Stimulated activated CD4-positive, alpha-beta T cell treated with anti-CD3 and anti-CD28 coated beads, TNF-alpha, amount 100 ng/mL, for 48 hours (primary cell): ENCODE data around the gene ADH5.
"Not testable (repeated sequence)": the region's sequence is repeated elsewhere in the genome, so short reads cannot be mapped to it uniquely, and the experiment has no call there.

ENCODE experiments used
- DNase-seq, 3 donors: peaks; one replicate each; pipeline ENCODE4 v3.0.0-alpha.2; 2020; ENCODE audit warnings: low read depth in 3 of 3

The ADH5 gene

DNA sequence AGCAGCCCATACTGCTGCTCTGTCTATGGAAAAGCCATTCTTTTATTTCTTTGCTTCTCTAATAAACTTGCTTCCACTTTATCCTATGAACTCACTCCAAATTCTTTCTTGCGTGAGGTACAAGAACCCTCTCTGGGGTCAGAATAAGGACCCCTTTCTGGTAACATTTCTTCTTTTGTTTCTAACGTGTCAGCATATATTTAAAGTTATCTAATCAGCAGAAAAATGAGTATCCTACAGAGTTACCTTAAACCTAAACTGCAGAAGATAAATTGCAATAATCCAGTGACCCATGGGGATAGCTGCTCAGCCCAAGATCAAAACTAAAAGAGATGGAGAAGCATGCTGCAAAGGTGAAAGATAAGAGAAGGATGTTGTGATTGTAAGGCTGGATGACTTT, 4.0 kb downstream of the ADH5 start:
- DNase-seq: no peak

- DNase-seq: no peak
These were observed 6.4 kb downstream of the ADH5 start for GRCh38 chr4:99082192-99082591.

DNA sequence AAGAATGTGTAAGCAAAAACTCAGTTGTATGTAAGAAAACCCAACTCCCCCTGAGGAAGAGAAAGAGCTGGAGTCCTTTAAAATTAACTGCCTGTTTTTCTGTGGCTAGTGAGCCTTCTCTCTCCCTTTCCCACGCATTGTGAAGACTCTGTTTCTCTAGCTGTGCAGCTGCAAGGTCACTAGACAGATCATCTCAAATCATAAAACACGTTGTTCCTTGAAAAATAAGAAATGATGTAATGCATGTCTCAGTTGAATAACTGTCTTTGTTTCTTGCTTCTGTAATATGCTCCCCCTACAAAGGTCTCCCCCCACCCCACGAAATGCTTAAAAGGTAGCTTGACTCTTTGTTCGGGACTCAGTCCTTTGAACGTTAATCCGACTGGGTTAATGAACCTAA, 7.7 kb downstream of the ADH5 start:
- not testable (repeated sequence) for DNase-seq

- DNase-seq: no peak
These were observed 8.8 kb downstream of the ADH5 start for GRCh38 chr4:99079625-99080295.

DNA sequence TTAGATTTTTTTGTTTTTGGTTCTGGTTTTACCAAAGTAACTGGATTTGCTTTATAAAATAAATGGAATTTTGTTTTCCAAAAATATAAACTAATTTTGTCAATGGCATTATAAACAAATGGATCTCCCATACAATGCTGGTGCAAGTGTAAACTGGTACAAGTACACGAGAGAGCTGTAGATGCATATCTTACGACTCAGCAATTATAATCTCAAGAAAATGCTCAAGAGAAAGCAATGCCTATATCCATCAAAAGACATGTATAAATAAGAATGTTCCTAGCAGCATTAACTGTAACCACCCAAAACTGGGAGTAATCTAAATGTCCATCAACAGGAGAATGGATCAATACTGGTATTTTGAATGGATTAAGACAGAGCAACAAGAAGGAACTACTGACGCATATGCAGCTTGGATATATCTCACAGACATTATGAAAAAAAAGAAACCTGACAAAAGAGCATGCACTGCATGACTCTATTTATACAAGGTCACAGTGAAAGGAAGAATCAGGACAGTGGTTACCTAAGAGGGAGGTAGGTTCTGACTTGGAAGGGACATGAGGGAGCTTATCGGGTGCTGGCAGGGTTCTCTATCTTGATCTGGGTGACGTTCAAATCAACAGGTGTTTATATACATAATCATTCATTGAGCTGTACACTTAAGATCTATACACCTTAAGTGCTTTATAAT, 9.5 kb downstream of the ADH5 start:
- DNase-seq: no peak

- DNase-seq: no peak
These were observed 10.3 kb downstream of the ADH5 start for GRCh38 chr4:99078336-99078735.

GRCh38 chr4:99077177-99077576, 11.4 kb downstream of the ADH5 start:
- no peak for DNase-seq

DNA sequence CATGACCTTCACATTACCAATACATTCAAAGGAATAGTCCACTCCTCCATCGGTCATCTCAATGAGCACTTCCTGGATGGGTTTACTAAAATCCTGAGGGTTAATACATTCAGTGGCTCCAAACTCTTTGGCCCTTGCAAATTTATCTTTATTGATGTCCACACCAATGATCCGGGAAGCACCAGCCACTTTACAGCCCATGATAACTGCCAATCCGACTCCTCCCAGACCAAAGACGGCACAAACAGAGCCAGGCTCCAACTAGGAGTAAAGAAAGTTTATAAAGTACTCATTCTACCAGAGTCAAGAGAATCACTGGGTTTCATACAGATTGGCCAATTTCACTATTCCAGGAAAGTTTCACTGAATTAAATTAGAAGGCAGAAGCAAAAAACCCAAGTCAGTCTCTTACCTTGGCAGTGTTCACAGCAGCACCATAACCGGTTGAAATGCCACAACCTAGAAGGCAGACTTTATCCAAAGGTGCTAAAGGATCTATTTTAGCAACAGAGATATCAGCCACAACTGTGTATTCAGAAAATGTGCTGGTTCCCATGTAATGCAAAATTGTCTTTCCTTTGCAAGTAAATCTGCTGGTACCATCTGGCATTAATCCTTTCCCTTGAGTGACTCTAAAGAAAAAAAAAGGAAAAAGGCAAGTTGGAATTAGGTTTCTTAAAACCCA, 12.2 kb downstream of the ADH5 start:
- DNase-seq: no peak

DNA sequence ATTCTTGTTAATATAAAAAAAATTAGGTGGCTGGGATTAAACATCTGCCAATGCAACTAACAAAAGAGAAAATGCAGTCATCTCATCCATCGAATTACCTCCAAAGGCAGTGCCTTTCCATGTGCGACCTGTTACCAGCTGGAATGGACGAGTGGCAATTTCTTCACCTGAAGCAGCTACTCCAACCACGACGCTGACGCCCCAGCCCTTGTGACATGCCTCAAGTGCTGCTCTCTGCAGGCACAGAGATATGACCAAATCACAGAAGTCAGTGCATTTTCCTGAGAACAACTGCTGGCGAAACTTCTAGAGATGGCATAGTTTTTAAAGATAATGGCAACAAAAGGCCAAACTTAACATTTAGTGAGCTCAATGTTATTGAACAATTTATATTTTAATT, 13.8 kb downstream of the ADH5 start:
- no peak for DNase-seq

DNA sequence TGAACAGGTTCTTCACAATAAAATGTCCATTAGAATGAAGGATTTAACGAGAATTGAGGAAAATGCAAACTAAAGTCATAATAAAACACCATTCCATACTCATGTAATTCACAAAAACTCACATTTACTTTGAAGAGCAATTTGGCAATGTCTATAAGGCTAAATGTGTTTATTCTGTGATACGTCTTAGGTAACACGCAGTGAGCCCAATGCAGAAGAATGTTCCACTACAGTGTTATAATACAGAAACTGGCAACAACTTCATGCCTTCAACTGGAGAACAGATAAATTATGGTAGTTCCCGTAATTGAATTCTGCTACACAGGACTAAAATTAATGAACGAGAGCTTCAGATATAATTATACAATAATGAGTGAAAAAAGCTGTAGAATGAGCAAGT, 17.4 kb downstream of the ADH5 start:
- DNase-seq: no peak

DNA sequence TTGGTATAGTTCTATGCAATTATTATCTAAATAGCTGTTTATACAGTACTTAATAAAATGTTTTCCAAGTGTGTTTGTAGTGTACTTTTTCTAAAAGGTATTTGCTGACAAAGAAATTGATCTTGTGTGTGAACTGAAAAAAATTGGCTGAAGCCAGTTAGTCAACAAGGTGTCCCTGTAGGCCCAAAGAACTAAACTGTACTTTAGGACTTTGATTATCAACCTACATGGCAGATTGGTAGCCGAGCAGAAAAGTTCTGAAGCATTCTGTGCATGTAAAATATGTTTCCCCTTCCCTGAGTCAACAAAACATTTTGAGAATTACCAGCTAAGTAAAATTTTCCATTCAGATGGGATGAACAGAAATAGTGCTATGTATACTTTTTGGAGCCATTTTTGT, 21.0 kb downstream of the ADH5 start:
- DNase-seq: no peak

GRCh38 chr4:99065521-99065920, 23.1 kb downstream of the ADH5 start:
- DNase-seq: not testable (repeated sequence)

- DNase-seq: no peak
These were observed 26.5 kb downstream of the ADH5 start for GRCh38 chr4:99062120-99062519.

DNA sequence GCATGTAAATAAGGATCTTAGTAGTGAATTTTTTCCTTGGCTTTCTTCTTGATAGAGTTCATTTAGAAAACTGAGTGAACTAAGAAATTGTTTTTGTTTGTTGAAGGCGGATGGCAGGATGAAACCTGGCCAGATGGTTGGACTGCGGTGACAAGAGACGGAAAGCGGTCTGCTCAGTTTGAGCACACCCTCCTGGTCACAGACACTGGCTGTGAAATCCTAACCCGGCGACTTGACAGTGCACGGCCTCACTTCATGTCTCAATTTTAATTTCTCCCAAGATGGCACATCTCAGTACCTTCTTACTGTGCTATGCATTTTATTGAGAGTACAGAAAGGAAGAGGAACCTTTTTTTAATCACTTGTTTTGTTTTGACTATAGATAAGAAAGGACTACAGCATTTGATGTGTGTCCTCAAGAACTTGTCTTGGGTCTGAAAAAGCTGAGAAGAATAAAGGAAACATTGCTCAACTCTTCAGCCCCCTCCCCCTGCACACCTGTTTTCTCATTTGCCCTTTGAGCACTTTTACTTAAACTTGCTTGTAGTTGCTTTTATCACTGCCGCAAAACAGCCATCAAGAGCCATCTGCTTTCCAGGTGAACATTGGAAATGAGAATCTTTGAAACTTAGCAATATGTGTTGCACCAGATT, 27.4 kb downstream of the ADH5 start:
- no peak for DNase-seq

- no peak for DNase-seq
These were observed 29.0 kb downstream of the ADH5 start for GRCh38 chr4:99059550-99059949.

GRCh38 chr4:99058228-99058627, 30.4 kb downstream of the ADH5 start:
- DNase-seq: no peak

DNA sequence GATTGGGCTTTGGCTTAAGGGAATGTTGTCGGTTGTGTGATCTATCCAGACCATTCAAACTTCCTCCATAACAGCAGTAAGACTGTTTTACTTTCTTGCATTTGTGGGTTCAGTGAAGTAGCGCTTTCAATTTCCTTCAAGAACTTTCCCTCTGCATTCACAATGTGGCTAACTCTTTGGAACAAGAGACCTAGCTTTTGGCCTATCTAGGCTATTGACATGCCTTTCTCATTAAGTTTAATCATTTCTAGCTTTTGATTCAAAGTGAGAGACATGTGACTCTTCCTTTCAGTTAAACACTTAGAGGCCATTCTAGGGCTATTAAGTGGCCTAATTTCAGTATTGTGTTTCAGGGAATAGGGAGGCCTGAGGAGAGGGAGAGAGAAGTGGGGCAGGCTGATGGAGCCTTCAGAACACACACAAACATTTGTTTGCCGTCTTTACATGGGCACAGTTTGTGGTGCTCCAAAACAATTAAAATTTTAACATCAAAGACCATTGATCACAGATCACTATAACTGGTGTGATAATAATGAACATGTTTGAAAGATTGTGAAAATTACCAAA, 34.1 kb downstream of the ADH5 start:
- no peak for DNase-seq

- DNase-seq: no peak
These were observed 35.7 kb downstream of the ADH5 start for GRCh38 chr4:99052902-99053301.

DNA sequence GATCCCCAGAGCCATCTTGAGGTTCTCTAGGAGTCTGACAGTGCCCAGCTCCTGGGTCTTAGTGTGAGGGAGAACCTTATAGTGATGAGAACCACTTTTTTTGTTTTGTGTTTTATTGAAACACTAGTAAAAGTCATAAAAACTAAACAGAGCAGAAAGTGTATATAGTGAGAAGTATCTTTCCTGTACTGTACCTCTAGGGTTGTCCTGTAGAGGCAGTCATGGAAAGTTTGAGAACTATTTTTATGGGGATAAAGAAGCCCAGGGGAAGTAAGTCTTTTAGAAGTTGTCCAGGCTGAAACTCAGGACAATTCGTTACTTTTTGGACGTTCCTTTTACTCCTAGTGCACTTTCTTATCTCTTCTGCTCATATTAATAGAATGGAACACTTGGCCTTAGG, 40.9 kb downstream of the ADH5 start:
- no peak for DNase-seq

DNA sequence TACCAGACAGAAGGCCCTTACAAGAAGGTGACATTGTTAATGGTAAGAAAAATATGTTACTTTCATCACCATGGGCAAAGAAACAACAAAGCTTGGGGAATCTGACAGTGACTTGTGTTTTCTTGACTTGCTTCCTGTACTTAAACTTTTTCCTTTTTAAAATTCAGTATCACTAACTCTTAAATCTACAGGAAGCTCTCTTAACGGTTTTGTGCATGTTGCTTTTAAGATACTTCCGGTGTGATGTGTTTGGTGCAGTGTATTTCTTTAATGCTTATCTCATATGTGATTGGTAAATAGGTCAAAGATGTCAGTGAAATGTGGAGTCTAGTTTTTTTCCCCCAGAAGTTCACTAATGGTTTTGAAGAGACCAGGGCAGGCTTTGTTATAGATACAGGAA, 45.2 kb downstream of the ADH5 start:
- no peak for DNase-seq

- no peak for DNase-seq
These were observed 50.4 kb downstream of the ADH5 start for GRCh38 chr4:99038213-99038612.

DNA sequence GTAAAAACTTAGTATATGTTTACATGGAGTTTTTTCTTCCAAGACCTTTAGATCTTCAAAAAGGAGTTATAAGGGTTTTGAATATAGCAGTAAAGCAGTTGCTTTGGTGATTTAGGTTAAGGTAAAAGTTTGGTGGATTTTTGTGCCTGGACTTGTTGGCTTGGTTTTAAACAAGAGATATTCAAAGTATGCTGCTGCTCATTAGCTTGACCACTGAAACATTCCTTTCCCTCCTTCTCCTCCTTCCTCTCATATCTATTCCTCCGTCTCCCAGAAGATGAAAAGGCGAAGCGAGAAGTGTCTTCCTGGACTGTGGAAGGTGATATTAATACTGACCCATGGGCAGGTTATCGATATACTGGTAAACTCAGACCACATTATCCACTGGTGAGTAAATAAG, 54.6 kb downstream of the ADH5 start:
- no peak for DNase-seq
